Esophagus muscularis mucosa (tissue), 3 donors: Measurements from ENCODE around the gene CTSW.

Experiments
- POLR2A ChIP-seq: fragments of 450-650 bp; IDR thresholded peaks from one replicate; pipeline ENCODE4 v1.6.1; 2017; ENCODE audit warnings: antibody characterized with exemption, moderate library complexity, mild to moderate bottlenecking, low read depth
- POLR2AphosphoS5 ChIP-seq, 2 donors: sonication (generic); formaldehyde crosslinking; IDR thresholded peaks; one replicate each; pipeline ENCODE4 v1.6.1; 2017; ENCODE audit warnings: antibody characterized with exemption in 2 of 2
- TF ChIP-seq, protein P1 (sequence below), 3 experiments: fragments of 200-600 bp in 2 of 3; fragments of 450-650 bp in 1 of 3; sonication (generic) in 2 of 3; IDR thresholded peaks; one replicate each; pipeline ENCODE4 v1.5.1; 2017 to 2019; ENCODE audit warnings: antibody characterized with exemption in 3 of 3, mild to moderate bottlenecking in 2 of 3, moderate library complexity in 1 of 3

DNA sequence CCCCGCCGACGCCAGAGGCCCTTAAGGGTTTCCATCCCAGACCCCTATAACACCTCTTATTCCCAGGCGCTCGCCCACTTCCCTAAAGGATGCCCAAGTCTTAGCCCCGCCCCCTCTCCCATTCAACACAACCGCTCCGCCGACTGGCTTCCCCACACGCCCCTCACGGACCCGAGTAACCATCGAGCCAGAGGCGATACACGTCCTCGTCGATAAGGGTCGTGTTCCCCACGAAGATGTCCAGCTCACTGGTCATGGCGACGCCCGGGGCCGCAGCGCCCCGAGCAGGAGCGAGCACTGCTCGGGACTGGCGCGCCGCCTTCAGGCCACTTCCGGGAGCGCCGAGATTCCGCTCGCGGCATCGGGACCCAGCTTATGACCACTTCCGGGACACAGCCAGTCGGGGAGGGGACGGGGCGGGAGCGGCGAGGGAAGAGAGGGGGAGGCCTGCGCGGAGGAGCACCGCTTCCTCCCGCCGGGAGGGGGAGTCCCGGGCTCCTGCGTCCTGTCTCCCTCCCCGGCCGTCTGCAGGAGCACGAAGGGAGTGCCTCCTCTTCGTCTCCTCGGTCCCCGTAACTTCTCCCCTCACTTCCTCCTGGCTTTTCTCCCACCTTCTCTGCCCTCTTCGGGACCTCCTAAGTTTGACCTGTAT lies 8.7 kb downstream of the CTSW start, which contains the start of gene FIBP:
- TF ChIP-seq, protein P1, sequence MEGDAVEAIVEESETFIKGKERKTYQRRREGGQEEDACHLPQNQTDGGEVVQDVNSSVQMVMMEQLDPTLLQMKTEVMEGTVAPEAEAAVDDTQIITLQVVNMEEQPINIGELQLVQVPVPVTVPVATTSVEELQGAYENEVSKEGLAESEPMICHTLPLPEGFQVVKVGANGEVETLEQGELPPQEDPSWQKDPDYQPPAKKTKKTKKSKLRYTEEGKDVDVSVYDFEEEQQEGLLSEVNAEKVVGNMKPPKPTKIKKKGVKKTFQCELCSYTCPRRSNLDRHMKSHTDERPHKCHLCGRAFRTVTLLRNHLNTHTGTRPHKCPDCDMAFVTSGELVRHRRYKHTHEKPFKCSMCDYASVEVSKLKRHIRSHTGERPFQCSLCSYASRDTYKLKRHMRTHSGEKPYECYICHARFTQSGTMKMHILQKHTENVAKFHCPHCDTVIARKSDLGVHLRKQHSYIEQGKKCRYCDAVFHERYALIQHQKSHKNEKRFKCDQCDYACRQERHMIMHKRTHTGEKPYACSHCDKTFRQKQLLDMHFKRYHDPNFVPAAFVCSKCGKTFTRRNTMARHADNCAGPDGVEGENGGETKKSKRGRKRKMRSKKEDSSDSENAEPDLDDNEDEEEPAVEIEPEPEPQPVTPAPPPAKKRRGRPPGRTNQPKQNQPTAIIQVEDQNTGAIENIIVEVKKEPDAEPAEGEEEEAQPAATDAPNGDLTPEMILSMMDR (IDR thresholded peaks at IDR 0.05) = peak; percentile 62 to 87 (median 86)
- TF ChIP-seq POLR2A (peak; percentile 85), POLR2AphosphoS5 (IDR thresholded peaks at IDR 0.05) (peak; percentile 90 to 99)
